ENCODE results near the gene NUMBL.

GRCh38 chr19:40616178-40616577, 74.3 kb downstream of the NUMBL start:
- no peak for TF ChIP-seq POLR2A (IDR thresholded peaks at IDR 0.05)
- TF ChIP-seq CTCF (IDR thresholded peaks at IDR 0.05), result no peak
- no peak for TF ChIP-seq POLR2AphosphoS5 (IDR thresholded peaks at IDR 0.05; ENCODE audit: insufficient read depth in 1 of 2, low read depth in 1 of 2)
